NCI-H146 treated with DMSO at 0.1 percent for 48 hours (cell line): ENCODE measurements around the gene ZFP36.

Experiments used
- DNase-seq: peaks from one replicate; lab custom pipeline; 2025; ENCODE audit not compliant: unreplicated experiment; lab: John Stamatoyannopoulos, UW

The ZFP36 gene

DNA sequence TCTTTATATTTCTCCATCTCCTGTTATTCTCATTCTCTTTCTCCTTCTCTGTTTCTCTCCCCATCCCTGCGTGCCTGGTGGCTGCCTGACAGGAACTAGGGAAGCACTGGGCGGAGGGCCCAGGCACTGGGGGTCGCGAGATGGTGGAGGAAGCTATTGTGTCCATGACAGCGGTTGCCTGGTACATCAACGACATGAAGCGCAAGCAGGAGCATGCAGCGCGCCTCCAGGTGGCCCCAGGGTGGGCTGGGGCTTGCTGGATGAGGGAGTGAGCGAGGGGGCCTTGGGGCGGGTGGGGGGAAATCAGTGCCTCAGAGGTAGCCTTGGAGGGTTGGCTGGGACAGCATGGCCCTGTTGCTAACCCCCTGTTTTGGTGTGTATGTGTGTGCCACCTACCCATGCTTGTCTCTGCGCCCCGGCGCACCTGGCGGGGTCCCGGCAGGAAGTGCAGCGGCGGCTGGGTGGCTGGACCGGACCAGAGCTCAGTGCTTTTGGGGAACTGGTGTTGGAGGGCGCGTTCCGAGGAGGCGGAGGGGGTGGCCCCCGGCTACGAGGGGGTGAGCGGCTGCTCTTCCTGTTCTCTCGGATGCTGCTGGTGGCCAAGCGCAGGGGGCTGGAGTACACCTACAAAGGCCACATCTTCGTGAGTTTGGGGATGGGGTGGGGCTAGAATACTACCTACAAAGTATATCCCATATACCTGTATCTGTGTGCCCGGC is 11.0 kb downstream of the ZFP36 start:
- DNase-seq: no peak

DNA sequence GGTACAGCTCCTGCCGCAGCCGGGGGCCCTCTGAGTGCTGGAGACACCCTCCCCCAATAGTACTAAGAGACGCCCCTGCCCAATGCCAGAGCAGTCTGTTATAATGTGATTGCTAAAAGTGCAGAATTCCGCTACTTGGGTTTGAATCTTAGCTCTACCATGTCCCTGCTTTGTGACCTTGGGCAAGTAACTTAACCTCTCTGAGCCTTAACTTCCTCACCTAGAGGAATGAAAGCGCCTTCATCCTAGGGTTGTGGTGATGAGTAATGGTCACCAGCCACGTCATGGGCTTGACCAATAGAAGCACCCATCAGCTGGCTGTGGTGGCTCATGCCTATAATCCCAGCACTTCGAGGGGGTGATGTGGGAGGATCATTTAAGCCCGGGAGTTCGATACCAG is 12.4 kb downstream of the ZFP36 start:
- DNase-seq: no peak

DNA sequence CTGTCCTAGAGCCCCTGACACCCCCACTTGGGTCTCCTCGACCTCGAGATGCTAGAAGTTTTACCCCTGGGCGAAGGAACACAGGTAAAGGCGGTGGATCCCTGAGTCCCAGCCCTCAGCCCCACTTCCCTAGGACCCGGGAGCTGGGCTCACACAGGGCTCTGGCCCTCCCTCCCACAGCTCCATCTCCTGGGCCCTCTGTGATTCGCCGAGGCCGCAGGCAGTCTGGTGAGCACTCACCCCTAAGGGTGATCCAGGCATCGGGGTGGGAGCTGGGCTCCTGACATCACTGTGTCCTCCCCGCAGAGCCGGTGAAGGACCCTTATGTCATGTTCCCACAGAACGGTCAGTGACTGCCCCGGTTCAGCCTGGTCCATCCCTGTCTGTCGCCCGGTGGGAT is 14.1 kb downstream of the ZFP36 start:
- DNase-seq: no peak

DNA sequence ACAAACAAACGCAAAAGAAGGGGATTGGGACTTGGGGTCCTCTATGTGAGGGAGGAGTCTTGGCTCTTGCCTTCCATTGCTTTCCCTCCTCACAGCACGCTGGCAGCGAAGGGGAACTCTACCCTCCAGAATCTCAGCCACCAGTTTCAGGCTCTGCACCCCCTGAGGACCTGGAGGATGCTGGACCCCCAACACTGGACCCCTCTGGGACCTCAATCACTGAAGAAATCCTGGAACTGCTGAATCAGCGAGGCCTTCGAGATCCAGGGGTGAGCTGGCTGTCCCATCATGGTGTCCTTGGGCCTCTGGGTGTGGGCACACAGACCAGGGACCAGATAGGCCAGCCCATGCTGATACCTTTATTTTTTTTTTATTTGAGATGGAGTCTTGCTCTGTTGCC is 15.4 kb downstream of the ZFP36 start:
- no peak for DNase-seq

DNA sequence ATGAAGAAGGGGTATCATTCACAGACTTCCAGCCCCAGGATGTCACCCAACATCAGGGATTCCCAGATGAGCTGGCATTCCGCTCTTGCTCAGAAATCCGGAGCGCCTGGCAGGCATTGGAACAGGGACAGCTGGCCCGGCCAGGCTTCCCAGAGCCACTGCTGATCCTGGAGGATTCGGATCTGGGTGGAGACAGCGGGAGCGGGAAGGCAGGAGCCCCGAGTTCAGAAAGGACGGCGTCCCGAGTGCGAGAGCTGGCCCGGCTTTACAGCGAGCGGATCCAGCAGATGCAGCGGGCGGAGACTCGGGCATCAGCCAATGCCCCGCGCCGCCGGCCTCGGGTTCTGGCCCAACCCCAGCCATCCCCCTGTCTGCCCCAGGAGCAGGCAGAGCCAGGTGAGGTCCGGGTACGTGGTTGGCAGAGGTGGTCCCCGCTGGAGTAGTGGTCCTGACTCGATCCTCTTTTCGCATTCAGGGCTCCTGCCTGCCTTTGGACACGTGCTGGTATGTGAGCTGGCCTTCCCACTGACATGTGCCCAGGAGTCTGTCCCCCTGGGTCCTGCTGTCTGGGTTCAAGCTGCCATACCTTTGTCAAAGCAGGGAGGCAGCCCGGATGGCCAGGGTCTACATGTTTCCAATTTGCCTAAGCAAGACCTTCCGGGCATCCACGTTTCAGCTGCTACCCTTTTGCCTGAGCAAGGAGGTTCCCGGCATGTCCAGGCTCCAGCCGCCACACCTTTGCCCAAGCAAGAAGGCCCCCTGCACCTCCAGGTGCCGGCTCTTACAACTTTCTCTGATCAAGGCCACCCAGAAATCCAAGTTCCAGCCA is 16.8 kb downstream of the ZFP36 start:
- DNase-seq: no peak

DNA sequence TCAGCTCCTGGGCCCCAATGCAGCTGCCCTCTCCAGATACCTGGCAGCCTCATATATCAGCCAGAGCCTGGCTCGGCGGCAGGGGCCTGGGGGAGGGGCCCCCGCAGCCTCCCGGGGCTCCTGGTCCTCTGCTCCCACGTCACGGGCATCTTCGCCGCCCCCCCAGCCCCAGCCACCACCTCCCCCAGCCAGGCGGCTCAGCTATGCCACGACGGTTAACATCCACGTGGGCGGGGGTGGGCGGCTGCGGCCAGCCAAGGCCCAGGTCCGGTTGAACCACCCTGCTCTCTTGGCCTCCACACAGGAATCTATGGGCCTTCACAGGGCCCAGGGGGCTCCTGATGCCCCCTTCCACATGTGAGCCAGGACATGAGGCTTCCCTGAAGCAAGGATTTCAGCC is 18.3 kb downstream of the ZFP36 start:
- no peak for DNase-seq

DNA sequence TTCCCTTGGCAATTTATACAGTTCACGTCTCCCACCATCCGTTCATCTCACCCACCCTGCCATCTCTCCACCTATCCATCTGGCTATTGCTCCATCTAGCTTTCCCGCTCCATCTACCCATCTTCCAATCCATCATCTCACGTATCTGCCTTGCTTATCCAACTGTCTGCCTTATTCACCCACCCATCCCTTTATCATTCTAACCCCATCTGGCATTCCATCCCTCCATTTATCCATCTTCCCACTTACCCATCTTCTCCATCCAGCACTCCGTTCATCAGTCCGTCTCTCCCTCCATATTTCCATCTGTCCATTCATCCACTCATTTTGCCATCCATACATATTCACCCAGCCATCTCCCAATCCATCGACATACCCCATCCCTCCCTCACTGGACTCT is 19.1 kb downstream of the ZFP36 start:
- DNase-seq: no peak

DNA sequence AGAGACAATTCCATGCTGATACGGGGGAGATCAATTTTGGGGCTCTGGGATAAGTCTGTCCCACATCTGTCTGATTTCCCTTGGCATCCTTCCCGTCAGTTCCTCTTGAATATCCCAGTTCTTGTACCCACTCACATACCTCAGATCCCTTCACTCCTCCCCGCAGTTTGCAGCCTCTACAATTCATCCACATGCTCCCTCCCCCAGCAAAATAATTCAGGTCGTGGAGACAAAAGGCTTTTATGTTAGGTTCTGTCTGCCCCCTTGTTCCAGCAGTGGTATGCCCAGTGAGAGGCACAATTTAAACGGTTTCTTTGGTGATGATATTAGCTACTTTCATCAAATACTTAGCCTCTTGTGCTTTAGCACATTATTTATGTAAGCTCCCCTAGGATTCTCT is 19.5 kb downstream of the ZFP36 start:
- DNase-seq: no peak

DNA sequence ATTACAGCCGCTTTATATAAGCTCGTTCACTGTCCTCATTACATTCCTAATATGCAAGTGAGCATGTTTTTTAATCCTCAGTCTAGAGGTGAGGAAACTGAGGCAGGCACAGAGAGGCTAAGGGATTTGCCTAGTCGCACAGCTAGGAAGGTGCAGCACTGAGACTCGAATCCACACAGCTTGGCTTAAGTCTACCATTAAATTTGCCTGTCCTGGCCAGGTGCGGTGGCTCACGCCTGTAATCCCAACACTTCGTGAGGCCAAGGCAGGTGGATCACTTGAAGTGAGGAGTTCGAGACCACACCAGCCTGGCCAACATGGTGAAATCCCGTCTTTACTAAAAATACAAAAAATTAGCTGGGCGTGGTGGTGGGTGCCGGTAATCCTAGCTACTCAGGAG is 21.1 kb downstream of the ZFP36 start:
- DNase-seq: no peak

DNA sequence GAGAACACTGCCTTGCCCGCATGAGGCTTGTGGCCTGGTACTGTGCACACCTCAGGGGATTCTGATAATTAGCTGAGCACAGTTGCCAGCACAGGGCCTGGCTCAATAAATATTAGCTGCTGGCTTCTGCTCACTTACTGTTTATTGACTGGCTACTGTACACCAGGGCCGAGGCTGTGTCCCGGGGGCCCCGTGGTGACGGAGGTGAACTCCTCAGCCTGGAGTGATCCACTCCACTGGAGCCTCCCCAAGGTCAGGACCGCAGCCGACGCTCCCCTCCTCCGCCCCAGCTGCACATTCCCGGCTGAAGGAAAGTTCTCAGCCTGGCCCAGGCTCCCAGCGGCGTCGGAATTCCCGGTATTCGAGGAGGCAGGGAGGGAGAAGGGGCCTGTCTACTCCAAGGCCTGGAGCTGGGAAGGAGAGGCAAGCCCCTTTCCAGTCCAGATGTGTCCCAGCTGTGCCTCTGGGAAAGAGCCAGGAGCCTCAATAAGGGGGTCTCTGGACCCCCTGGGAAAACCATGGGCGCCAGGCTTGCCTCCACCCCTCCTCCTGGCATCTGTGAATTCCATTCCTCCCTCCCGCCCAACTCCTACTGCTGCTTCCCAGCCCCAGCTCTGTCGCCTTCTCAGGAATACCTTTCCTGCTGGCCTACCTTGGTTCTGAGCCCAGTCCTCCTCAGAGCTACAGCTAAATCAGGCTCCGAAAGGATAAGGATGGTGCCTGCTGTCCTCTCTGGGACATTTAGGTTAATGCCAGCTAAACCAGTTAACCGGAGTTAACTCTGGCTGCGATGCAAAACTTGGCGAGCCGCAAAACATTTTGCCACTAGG is 21.9 kb downstream of the ZFP36 start:
- DNase-seq: no peak

DNA sequence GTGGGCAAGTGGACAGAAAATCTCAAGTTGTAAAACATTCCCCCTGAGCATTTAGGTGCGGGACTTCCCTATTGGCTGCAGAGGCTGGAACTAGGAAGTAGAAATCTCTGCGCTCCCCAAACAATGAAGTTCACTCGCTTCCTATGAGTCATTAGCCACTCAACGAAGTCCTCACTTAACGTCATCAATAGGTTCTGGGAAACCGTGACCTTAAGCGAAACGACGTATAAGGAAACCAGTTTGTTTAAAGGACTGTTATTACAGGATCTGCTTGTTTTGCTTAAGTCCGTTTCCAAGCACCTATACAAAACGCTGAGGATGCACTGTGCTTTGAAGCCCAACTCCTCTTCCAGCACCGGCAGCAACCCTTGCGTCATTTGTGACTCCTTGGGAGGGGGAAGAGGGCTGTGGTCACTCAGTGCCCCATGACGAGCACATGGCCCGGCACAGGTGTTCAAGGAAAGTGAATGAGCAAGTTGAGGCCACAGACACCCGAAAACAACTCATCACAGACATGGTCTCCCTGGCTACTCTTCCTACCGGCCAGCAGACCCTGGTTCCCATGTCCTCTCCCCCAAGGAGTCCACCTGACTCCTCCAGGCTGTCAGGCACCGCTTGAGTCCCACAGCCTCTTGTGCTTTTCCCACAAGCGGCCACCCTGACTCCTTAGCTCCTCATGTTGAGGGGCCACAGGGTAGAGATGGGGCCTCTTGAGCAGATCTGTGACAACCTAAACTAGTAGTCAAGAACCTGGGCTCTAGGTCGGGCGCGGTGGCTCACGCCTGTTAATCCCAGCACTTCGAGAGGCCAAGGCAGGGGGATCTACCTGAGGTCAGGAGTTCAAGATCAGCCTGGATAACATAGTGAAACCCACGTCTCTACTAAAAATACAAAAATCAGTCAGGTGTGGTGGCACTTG is 24.3 kb downstream of the ZFP36 start:
- DNase-seq: no peak

DNA sequence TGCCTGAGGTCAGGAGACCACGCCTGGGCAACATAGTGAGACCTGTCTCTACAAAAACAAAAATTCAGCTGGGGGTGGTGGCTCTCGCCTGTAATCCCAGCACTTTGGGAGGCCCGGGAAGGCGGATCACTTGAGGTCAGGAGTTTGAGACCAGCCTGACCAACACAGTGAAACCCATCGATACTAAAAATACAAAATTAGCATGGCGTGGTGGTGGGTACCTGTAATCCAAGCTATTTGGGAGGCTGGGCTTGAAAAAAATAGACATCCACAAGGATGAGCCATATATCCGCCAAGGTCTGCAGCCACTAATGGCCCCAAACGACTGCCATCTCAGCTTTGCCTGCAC is 26.0 kb downstream of the ZFP36 start:
- DNase-seq: no peak

DNA sequence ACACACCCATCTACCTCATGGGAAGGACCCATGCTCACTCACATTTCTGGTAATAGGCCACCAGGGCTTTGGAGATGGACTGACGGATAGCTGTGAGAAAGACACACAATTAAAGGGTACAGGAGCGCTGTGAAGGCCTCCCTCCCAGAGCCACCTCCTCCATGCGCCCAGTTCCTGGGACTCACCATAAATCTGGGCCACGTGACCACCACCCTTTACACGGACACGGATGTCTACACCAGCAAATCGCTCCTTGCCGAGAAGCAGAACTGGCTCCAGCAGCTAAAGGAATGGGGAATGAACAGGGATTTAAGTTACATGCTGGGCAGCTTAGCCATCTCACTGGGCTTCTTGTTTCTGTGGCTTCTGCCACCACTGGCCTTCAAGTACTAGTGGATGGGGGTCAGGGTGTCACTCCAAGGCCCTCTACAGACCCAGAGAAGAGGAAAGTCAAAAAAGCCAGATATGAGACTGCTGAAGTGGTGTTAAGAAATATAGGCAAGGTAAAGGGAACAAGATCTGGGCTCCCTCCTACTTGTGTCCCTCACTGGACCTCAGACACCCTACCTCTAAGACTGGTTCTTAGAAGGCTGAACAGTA is 26.9 kb downstream of the ZFP36 start:
- no peak for DNase-seq

DNA sequence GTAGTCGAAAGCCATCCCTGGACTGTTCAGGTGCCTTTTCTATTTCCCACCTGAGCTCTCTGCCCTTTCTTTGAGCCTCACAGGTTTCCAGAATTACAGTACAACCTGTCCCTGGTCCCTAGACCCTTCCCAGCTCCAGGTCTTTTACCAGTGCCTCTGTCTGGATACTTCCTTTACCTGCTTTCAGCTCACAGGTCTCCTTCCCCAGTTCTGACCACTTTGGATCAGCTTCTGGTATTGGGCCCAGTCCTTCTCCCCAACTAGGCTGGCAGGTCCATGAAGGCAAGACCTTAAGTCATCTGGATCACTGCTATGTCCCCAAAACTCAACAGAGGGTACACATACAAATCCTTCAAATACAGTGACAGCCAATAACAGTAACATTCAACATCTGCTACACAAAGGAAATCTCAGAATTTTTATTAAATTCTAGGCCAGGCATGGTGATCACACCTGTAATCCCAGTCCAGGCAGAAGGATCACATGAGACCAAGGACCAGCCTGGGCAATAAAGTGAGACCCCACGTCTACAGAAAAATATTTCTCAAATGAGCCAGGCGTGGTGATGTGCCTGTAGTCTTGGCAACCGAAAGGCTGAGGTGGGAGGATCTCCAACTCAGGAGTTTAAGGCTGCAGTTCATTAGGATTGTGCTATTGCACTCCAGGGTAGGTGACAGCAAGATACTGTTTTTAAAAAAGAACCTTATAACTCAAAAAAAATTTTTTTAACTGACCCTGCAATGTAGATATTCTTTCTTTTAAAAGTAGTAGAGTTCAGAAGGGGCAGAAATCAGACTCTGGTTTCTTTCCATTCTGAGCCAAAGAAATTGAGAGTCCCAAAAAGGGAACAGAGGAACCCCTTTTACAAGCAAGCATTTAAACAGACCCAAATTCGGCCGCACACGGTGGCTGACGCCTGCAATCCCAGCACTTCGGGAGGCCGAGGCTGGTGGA is 27.8 kb downstream of the ZFP36 start:
- no peak for DNase-seq

DNA sequence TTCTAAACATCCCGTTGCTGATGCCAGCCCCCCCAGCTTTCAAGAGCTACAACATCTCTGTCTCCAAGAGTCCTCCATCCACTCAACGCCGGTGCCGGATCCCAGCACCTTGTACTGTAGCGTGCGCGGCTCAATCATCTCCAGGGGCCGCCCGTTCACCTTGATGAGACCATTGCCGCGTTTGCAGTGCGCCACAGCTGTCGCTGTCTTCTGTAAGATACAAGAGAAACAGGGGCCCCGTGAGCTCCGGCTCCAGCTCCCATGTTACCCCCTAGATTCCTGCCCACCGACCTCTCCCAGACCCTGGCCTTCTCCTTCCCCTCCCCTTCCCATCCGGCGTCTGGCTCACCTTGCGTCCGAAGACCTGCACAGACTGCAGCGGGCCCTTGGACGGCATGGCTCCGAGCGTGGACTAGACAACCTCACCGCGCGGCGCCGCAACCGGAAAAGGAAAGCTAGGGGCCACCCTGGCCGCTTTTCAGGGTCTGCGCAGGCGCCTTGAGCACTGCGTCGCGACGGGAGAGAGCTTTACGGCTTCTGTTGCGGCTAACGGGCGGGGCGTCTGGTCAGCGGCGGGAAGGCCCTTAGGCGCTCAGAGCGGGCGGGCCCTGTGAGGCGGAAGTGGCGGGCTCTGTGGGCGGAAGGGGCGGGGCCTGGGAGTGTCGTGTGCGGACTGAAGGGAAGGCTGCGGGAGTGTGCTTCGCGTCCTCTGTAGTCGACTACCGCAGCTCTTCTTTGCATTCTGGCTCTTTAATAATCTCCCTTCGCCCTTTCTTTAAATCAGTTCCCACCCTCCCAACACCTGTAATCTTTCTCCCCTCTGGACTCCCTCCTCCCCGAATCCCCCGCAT is 29.1 kb downstream of the ZFP36 start, which contains the start of gene RPS16:
Gene RPS16, minus strand, starts transcription at position 451 of the 851 bp plus-strand sequence. Its CDS starts 54 bp downstream, at position 397.
- peak; percentile 98 for DNase-seq

DNA sequence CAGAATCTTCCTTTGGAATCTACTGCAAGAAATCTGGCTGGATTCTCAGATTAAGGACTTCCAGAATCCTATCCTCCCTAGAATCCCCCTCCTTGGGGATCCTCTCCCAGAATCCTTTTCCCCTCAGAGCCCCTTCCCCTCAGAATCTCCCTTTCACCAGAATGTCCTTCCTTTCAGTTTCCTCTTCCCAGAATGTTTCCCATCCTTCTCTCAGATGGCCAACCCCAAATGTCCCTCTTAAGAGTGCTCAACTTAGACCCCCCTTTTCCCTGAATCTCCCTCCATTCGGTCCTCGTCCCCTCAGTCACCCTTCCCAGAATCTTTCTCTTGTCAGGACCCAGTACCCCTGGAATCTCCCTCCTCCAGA is 29.7 kb downstream of the ZFP36 start:
- peak; percentile 53 for DNase-seq

DNA sequence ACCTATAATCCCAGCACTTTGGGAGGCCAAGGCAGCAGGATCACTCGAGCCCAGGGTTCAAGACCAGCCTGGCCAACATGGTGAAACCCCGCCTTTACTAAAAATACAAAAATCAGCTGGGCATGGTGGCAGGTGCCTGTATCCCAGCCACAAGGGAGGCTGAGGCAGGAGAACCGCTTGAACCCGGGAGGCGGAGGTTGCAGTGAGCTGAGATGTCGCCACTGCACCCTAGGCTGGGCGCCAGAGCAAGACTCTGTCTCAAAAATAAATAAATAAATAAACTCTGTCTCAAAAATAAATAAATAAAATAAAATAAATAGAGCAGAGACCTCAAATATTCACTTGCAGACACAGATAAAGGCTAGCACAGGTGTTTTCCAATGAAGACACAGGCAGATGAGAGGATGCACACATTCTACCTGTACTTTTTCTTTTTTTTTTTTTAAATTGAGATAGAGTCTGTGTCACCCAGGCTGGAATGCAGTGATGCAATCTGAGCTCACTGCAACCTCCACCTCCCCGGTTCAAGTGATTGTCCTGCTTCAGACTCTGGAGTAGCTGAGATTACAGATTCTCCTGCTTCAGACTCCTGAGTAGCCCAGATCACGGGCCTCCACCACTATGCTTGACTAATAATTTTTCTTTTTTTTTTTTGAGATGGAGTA is 31.8 kb downstream of the ZFP36 start:
- no peak for DNase-seq
